H1 (cell line): ENCODE results near the gene CBY1. TPM values are rescaled to one million over a fixed set of nuclear protein-coding genes. Genes with fewer than 3 reads are reported as not detected.

Source experiments
- CTCF ChIA-PET: fragments of 300-600 bp; sonication (Branson Sonifier 250); formaldehyde crosslinking; loops from one replicate; lab custom pipeline; 2021; ENCODE audit not compliant: partially characterized antibody; lab: Charles Lee
- POLR2A ChIA-PET: fragments of 300-600 bp; sonication (Branson Sonifier 250); formaldehyde crosslinking; loops from one replicate; lab custom pipeline; 2021; ENCODE audit warnings: inconsistent platforms; ENCODE audit not compliant: partially characterized antibody; lab: Charles Lee
- DNase-seq, 2 experiments: peaks; one replicate each; pipeline versions ENCODE4 v3.0.0 to v3.0.0-alpha.2; 2010 to 2022; ENCODE audit warnings: low spot score in 2 of 2, low read depth in 1 of 2, mixed read lengths in 1 of 2
- FAIRE-seq: peaks from 2 replicates; lab custom pipeline; 2011; peaks lifted over from hg19 to GRCh38; lab: Jason Lieb, UNC
- H2AFZ ChIP-seq: 2 replicates; pipeline ENCODE4 v1.8.1; 2012; ENCODE audit warnings: low read length, inconsistent platforms
- H2AK5ac ChIP-seq: 2 replicates; pipeline ENCODE4 v1.6.1; 2013; ENCODE audit warnings: low read depth, low read length
- H2BK120ac ChIP-seq: replicated peaks from 2 replicates; pipeline ENCODE3; 2013; ENCODE audit warnings: low read depth, low read length, inconsistent platforms
- H2BK12ac ChIP-seq: 2 replicates; pipeline ENCODE4 v1.6.1; 2013; ENCODE audit warnings: low read depth, low read length
- H2BK15ac ChIP-seq: 2 replicates; pipeline ENCODE4 v1.6.1; 2013; ENCODE audit warnings: low read length
- H2BK20ac ChIP-seq: 2 replicates; pipeline ENCODE4 v1.6.1; 2013; ENCODE audit warnings: low read length
- H2BK5ac ChIP-seq: 2 replicates; pipeline ENCODE4 v1.6.1; 2013; ENCODE audit warnings: low read depth, low read length
- H3K14ac ChIP-seq: 2 replicates; pipeline ENCODE4 v1.6.1; 2013; ENCODE audit warnings: inconsistent platforms; ENCODE audit not compliant: insufficient read length
- H3K18ac ChIP-seq: 2 replicates; pipeline ENCODE4 v1.6.1; 2013; ENCODE audit warnings: low read length; ENCODE audit errors: extremely low read depth
- H3K23ac ChIP-seq: 2 replicates; pipeline ENCODE4 v1.6.1; 2013; ENCODE audit warnings: inconsistent platforms; ENCODE audit not compliant: insufficient read length
- H3K23me2 ChIP-seq: 2 replicates; pipeline ENCODE4 v1.6.1; 2013; ENCODE audit warnings: low read depth, low read length
- H3K27ac ChIP-seq: 2 replicates; pipeline ENCODE4 v1.6.1; 2011; ENCODE audit warnings: low read depth, low read length, inconsistent platforms
- H3K27me3 ChIP-seq, 4 experiments: replicated peaks in 1 of 4; 1 replicate in 1 of 4; 2 replicates in 3 of 4; pipeline versions ENCODE4 v1.6.1 to v1.8.1; 2011 to 2013; ENCODE audit warnings: low read length in 3 of 4, mild to moderate bottlenecking in 3 of 4, inconsistent platforms in 2 of 4, mixed read lengths in 2 of 4, moderate library complexity in 1 of 4; ENCODE audit not compliant: control insufficient read depth in 3 of 4, insufficient read depth in 3 of 4; ENCODE audit errors: extremely low read depth in 1 of 4
- H3K36me3 ChIP-seq, 4 experiments: 2 replicates each; pipeline versions ENCODE4 v1.6.1 to v1.8.1; 2011 to 2013; ENCODE audit warnings: mild to moderate bottlenecking in 4 of 4, low read length in 3 of 4, moderate library complexity in 2 of 4, control low read depth in 1 of 4, inconsistent platforms in 1 of 4; ENCODE audit not compliant: insufficient read depth in 4 of 4, control insufficient read depth in 2 of 4
- H3K4ac ChIP-seq: replicated peaks from 2 replicates; pipeline ENCODE3; 2013; ENCODE audit warnings: low read length, low read depth, mixed read lengths, inconsistent platforms; ENCODE audit not compliant: insufficient read length
- H3K4me1 ChIP-seq, 4 experiments: replicated peaks in 1 of 4; 1 replicate in 1 of 4; 2 replicates in 3 of 4; pipeline versions ENCODE4 v1.6.1 to v1.8.1; 2011 to 2013; ENCODE audit warnings: low read length in 3 of 4, inconsistent platforms in 2 of 4, mixed read lengths in 1 of 4; ENCODE audit not compliant: insufficient read depth in 4 of 4, control insufficient read depth in 3 of 4
- H3K4me2 ChIP-seq, 2 experiments: 2 replicates each; pipeline versions ENCODE4 v1.6.1 to v1.8.1; 2011 to 2013; ENCODE audit warnings: low read depth in 2 of 2, low read length in 2 of 2, control low read depth in 1 of 2, inconsistent platforms in 1 of 2, mild to moderate bottlenecking in 1 of 2; ENCODE audit not compliant: insufficient read depth in 1 of 2
- H3K4me3 ChIP-seq, 4 experiments: fragments of 200-600, 300-600 bp in 1 of 4; sonication (generic), shearing (Covaris generic), sonication (Bioruptor Twin) in 1 of 4; 2 replicates each; pipeline versions ENCODE4 v1.5.1 to v1.8.1; 2011 to 2016; ENCODE audit warnings: low read length in 4 of 4, low read depth in 3 of 4, control low read depth in 2 of 4, inconsistent platforms in 2 of 4, mild to moderate bottlenecking in 2 of 4, mixed read lengths in 1 of 4, moderate library complexity in 1 of 4; ENCODE audit not compliant: insufficient read depth in 2 of 4; ENCODE audit errors: extremely low read depth in 1 of 4
- H3K56ac ChIP-seq: replicated peaks from 2 replicates; pipeline ENCODE3; 2013; ENCODE audit warnings: low read depth, mild to moderate bottlenecking, mixed read lengths, low read length, inconsistent platforms; ENCODE audit not compliant: insufficient read length
- H3K79me1 ChIP-seq: 2 replicates; pipeline ENCODE4 v1.6.1; 2013; ENCODE audit warnings: low read depth, low read length, control low read depth
- H3K79me2 ChIP-seq, 2 experiments: 2 replicates each; pipeline versions ENCODE4 v1.6.1 to v1.8.1; 2012 to 2013; ENCODE audit warnings: low read length in 2 of 2, mild to moderate bottlenecking in 2 of 2, inconsistent platforms in 1 of 2; ENCODE audit not compliant: insufficient read depth in 2 of 2, control insufficient read depth in 1 of 2
- H3K9ac ChIP-seq, 4 experiments: replicated peaks in 1 of 4; 1 replicate in 1 of 4; 2 replicates in 3 of 4; pipeline versions ENCODE4 v1.6.1 to v1.8.1; 2011 to 2013; ENCODE audit warnings: low read depth in 3 of 4, low read length in 3 of 4, control low read depth in 2 of 4, mild to moderate bottlenecking in 2 of 4, moderate library complexity in 2 of 4, inconsistent platforms in 1 of 4; ENCODE audit errors: extremely low read depth in 1 of 4
- H3K9me3 ChIP-seq, 2 experiments: 2 replicates each; pipeline versions ENCODE4 v1.6.1 to v1.8.1; 2012 to 2013; ENCODE audit warnings: mild to moderate bottlenecking in 2 of 2, moderate library complexity in 2 of 2, control low read depth in 1 of 2, inconsistent platforms in 1 of 2, low read depth in 1 of 2, low read length in 1 of 2, mixed read lengths in 1 of 2; ENCODE audit not compliant: insufficient read depth in 2 of 2
- H4K20me1 ChIP-seq, 2 experiments: replicated peaks in 1 of 2; 2 replicates each; pipeline versions ENCODE3 to v1.8.1; 2011 to 2013; ENCODE audit warnings: inconsistent platforms in 2 of 2, low read length in 2 of 2, mild to moderate bottlenecking in 1 of 2; ENCODE audit not compliant: insufficient read depth in 2 of 2, control insufficient read depth in 1 of 2
- H4K5ac ChIP-seq: 2 replicates; pipeline ENCODE4 v1.6.1; 2013; ENCODE audit warnings: low read length, low read depth, mixed read lengths, inconsistent platforms; ENCODE audit not compliant: insufficient read length
- H4K8ac ChIP-seq: 2 replicates; pipeline ENCODE4 v1.8.0; 2013; ENCODE audit warnings: mild to moderate bottlenecking, moderate library complexity, low read length, inconsistent platforms; ENCODE audit not compliant: insufficient read depth; ENCODE audit errors: extremely low read depth
- H4K91ac ChIP-seq: replicated peaks from 2 replicates; pipeline ENCODE3; 2013; ENCODE audit warnings: low read length, mixed read lengths, inconsistent platforms; ENCODE audit not compliant: insufficient read length
- BRCA1 ChIP-seq: IDR thresholded peaks from 2 replicates; pipeline ENCODE4 v1.6.1; 2012; ENCODE audit warnings: low read depth, low read length, improper control_type of control experiment
- CHD1 ChIP-seq: IDR thresholded peaks from 2 replicates; pipeline ENCODE4 v1.6.1; 2012; ENCODE audit warnings: low read depth, low read length, improper control_type of control experiment
- FOSL1 ChIP-seq: IDR thresholded peaks from 2 replicates; pipeline ENCODE4 v1.6.1; 2011; ENCODE audit warnings: mild to moderate bottlenecking, low read depth, low read length, moderate library complexity; ENCODE audit not compliant: insufficient read depth
- HDAC2 ChIP-seq, 2 experiments: fragments of 300-600 bp in 1 of 2; sonication (generic) in 1 of 2; IDR thresholded peaks; 2 replicates each; pipeline ENCODE4 v1.6.1; 2011 to 2012; ENCODE audit warnings: low read depth in 2 of 2, low read length in 2 of 2, mild to moderate bottlenecking in 2 of 2, moderate library complexity in 2 of 2, borderline replicate concordance in 1 of 2, inconsistent platforms in 1 of 2
- KDM4A ChIP-seq: IDR thresholded peaks from one replicate; pipeline ENCODE4 v1.7.1; 2012; ENCODE audit warnings: low read depth, mild to moderate bottlenecking, moderate library complexity, low read length, inconsistent platforms; ENCODE audit not compliant: severe bottlenecking
- PHF8 ChIP-seq: fragments of 200-600 bp; sonication (generic); conservative IDR thresholded peaks from 2 replicates; pipeline ENCODE4 v1.7.1; 2012; ENCODE audit warnings: low read depth, mild to moderate bottlenecking, inconsistent platforms, low read length, moderate library complexity
- POLR2A ChIP-seq, 2 experiments: IDR thresholded peaks; 1 replicate in 1 of 2; 2 replicates in 1 of 2; pipeline ENCODE4 v1.6.1; 2011; ENCODE audit warnings: low read depth in 2 of 2, low read length in 2 of 2, mild to moderate bottlenecking in 2 of 2; ENCODE audit errors: control extremely low read depth in 1 of 2
- POLR2AphosphoS5 ChIP-seq: IDR thresholded peaks from 2 replicates; pipeline ENCODE4 v1.6.1; 2011; ENCODE audit warnings: low read depth, low read length
- SP4 ChIP-seq: IDR thresholded peaks from 2 replicates; pipeline ENCODE4 v1.6.1; 2012; ENCODE audit warnings: low read length, inconsistent platforms
- TAF7 ChIP-seq: optimal IDR thresholded peaks from 2 replicates; pipeline ENCODE3; 2011; ENCODE audit warnings: low read depth, mild to moderate bottlenecking, inconsistent platforms, low read length, moderate library complexity, borderline replicate concordance
- TEAD4 ChIP-seq: IDR thresholded peaks from 2 replicates; pipeline ENCODE4 v1.6.1; 2012; ENCODE audit warnings: low read depth, low read length, inconsistent platforms, mixed read lengths
- WGBS, 2 experiments: shearing (Covaris generic) in 1 of 2; methylation state at CpG; one replicate each; pipeline versions ENCODE4 v1.1.6 to v1.1.7; 2013 to 2015; ENCODE audit warnings: low lambda C conversion rate in 2 of 2, mixed read lengths in 2 of 2, inconsistent platforms in 1 of 2, low coverage in 1 of 2, missing lambda C conversion rate in 1 of 2; ENCODE audit not compliant: insufficient replicate concordance in 2 of 2, insufficient coverage in 1 of 2, insufficient read length in 1 of 2; ENCODE audit errors: extremely low coverage in 1 of 2, missing lambda C conversion rate in 1 of 2; 5-methylcytosine and 5-hydroxymethylcytosine counted together
- polyA plus RNA-seq, 7 experiments: library from polyadenylated mRNA; depleted of rRNA in 3 of 7; stranded (reverse) in 5 of 7; unstranded in 2 of 7; fragments of >200 nt in 5 of 7; fragments of 200-250 nt in 2 of 7; gene quantifications; 1 replicate in 5 of 7; 2 replicates in 1 of 7; 4 replicates in 1 of 7; pipeline versions ENCODE4 v1.2.1 to v1.2.3, GENCODE V29; 2011 to 2013; ENCODE audit warnings: missing spikeins in 2 of 7, mixed read lengths in 2 of 7
- total RNA-seq: library from RNA; stranded (reverse); fragmentation: NEBNext Ultra II Directional; extraction: Animal tissue kit (Norgen Biotek cat#: 25700); gene quantifications from 2 replicates; pipeline ENCODE4 v1.2.1, GENCODE V29; 2021

The CBY1 gene
- total and polyA plus RNA-seq, 2 of the 8 experiments (the other 6 are each of a cell fraction or from before 2014, with no cell fraction given): 23.2 to 30.2 TPM

- no peak overlapping the region for H3K56ac ChIP-seq
- H2BK15ac ChIP-seq: no peak overlapping the region
- no peaks in the 10 kb centered on the region for H3K4me1 ChIP-seq
- ChIA-PET CTCF (interaction anchor here (0.9 to 1.2 kb wide), 3 partner anchors 51 to 146 kb away, joined by 3 to 4 read pairs (median 4); partner anchors contain the start of genes KDELR3 and TOMM22), POLR2A (interaction anchor here (1.1 kb wide), 1 partner anchor 701 kb away, joined by 3 read pairs; no protein-coding TSS in a partner anchor)
- no peak overlapping the region for H4K5ac ChIP-seq
- no peak overlapping the region for H3K23ac ChIP-seq
- H3K79me2 ChIP-seq: no peaks in the 10 kb centered on the region
- H3K36me3 ChIP-seq: peaks cover 0 to 20% (median 9%) of the 10 kb centered on the region in 4 experiments; a peak in 3 of 8 replicates
- H3K9ac ChIP-seq: no peak overlapping the region
- no peak overlapping the region for H3K4me3 ChIP-seq
- no peak overlapping the region for H3K18ac ChIP-seq
- no peak overlapping the region for H4K8ac ChIP-seq
- H3K27ac ChIP-seq: no peak overlapping the region
- peaks cover 0 to 1% of the 10 kb centered on the region in 2 experiments for H4K20me1 ChIP-seq
- H2BK12ac ChIP-seq: no peak overlapping the region
- no peaks in the 10 kb centered on the region for H3K9me3 ChIP-seq
- no peaks in the 10 kb centered on the region for H3K79me1 ChIP-seq
- no peaks in the 10 kb centered on the region for H3K27me3 ChIP-seq
- H2BK120ac ChIP-seq: no peak overlapping the region
- DNase-seq: no peak
- no peak overlapping the region for H3K4ac ChIP-seq
- H3K14ac ChIP-seq: no peak overlapping the region
- no peak overlapping the region for H4K91ac ChIP-seq
- 87% methylated on average over 4 of the region's 4 CpGs; no CpG with 5 or more reads in 1 of the 2 experiments for WGBS, 2 experiments
- H3K4me2 ChIP-seq: no peak overlapping the region
- no peak for FAIRE-seq
- no peak overlapping the region for H2AK5ac ChIP-seq
- H3K23me2 ChIP-seq: no peaks in the 10 kb centered on the region; the same call in 1 of the 2 replicates
- H2BK20ac ChIP-seq: no peak overlapping the region
- H2BK5ac ChIP-seq: no peak overlapping the region
- H2AFZ ChIP-seq: no peak overlapping the region
- no peak for TF ChIP-seq PHF8
- TF ChIP-seq HDAC2 (IDR thresholded peaks at IDR 0.05; ENCODE audit: borderline replicate concordance in 1 of 2, low read depth in 2 of 2, low read length in 2 of 2): no peak
- TF ChIP-seq BRCA1: no peak
- no peak for TF ChIP-seq KDM4A
- no peak for TF ChIP-seq CHD1
- TF ChIP-seq FOSL1: no peak
- no peak for TF ChIP-seq POLR2A (IDR thresholded peaks at IDR 0.05; ENCODE audit: control extremely low read depth in 1 of 2, low read depth in 2 of 2, low read length in 2 of 2)
- no peak for TF ChIP-seq TEAD4
- no peak for TF ChIP-seq SP4
- no peak for TF ChIP-seq POLR2AphosphoS5
- TF ChIP-seq TAF7: no peak
Measured at GRCh38 chr22:38614332-38615063, 41.9 kb upstream of the CBY1 start.
